GM10266 (cell line): ENCODE results near the gene CCDC33.

Experiments
- DNase-seq: peaks from one replicate; pipeline ENCODE4 v3.0.0; 2012; ENCODE audit errors: extremely low spot score
- CTCF ChIP-seq: IDR thresholded peaks from 2 replicates; pipeline ENCODE4 v1.5.1; 2012; ENCODE audit warnings: mild to moderate bottlenecking, low read depth; ENCODE audit not compliant: control insufficient read depth, insufficient read depth; ENCODE audit errors: missing control alignments

Gene CCDC33

GRCh38 chr15:74233373-74233772, 2.8 kb upstream of the CCDC33 start:
- DNase-seq, result no peak
- no peak for TF ChIP-seq CTCF

GRCh38 chr15:74233851-74234597, 2.1 kb upstream of the CCDC33 start:
- TF ChIP-seq CTCF, result no peak
- no peak for DNase-seq

GRCh38 chr15:74234598-74234875, 1.6 kb upstream of the CCDC33 start:
- no peak for DNase-seq
- TF ChIP-seq CTCF, result no peak

GRCh38 chr15:74239051-74239705, 3.1 kb downstream of the CCDC33 start:
- DNase-seq, result no peak
- no peak for TF ChIP-seq CTCF

GRCh38 chr15:74240002-74240568, 4.0 kb downstream of the CCDC33 start:
- DNase-seq, result no peak
- TF ChIP-seq CTCF, result no peak

- no peak for DNase-seq
- no peak for TF ChIP-seq CTCF
Observed at GRCh38 chr15:74240897-74241614, 4.9 kb downstream of the CCDC33 start.
